H7 (cell line): ENCODE measurements around the gene NR2C1. TPM values are rescaled to one million over a fixed set of nuclear protein-coding genes. Genes with fewer than 3 reads are reported as not detected.
"Not testable (repeated sequence)": the region's sequence is repeated elsewhere in the genome, so short reads cannot be mapped to it uniquely, and the experiment has no call there.

Experiments used
- DNase-seq: peaks from one replicate; pipeline ENCODE4 v3.0.0; 2012
- H3K27me3 ChIP-seq: 2 replicates; pipeline ENCODE4 v1.6.0; 2011; ENCODE audit warnings: mild to moderate bottlenecking, low read length; ENCODE audit not compliant: control insufficient read depth, insufficient read depth
- H3K36me3 ChIP-seq: replicated peaks from 2 replicates; pipeline ENCODE4 v1.5.1; 2011; ENCODE audit warnings: low read length; ENCODE audit not compliant: control insufficient read depth, insufficient read depth
- H3K4me3 ChIP-seq: 2 replicates; pipeline ENCODE4 v1.5.1; 2011; ENCODE audit warnings: low read depth, mild to moderate bottlenecking, control low read depth, low read length, moderate library complexity; ENCODE audit not compliant: insufficient read depth
- total RNA-seq: library from RNA; depleted of rRNA; stranded (reverse); fragments of >200 nt; shearing (Covaris generic); gene quantifications from 2 replicates; pipeline ENCODE4 v1.2.3, GENCODE V29; 2014

Gene NR2C1
- total RNA-seq, 1 experiment from 2014 or later: 39.8 TPM

- peaks cover 14% of the 10 kb centered on the region for H3K36me3 ChIP-seq
- no peak for DNase-seq
Measured at GRCh38 chr12:95100264-95101190, 27.1 kb upstream of the NR2C1 start.

GRCh38 chr12:95099270-95099790 is 25.9 kb upstream of the NR2C1 start:
- no peak for DNase-seq
- H3K36me3 ChIP-seq: peaks cover 10% of the 10 kb centered on the region
- no peak overlapping the region for H3K4me3 ChIP-seq
- H3K27me3 ChIP-seq: no peaks in the 10 kb centered on the region

More at GRCh38 chr12:95100264-95101190, 27.1 kb upstream of the NR2C1 start:
- Histone ChIP-seq H3K27me3 (no peaks in the 10 kb centered on the region), H3K4me3 (no peak overlapping the region)

- Histone ChIP-seq H3K36me3 (peaks cover 12% of the 10 kb centered on the region), H3K4me3 (no peak overlapping the region), H3K27me3 (no peaks in the 10 kb centered on the region)
- no peak for DNase-seq
Measured at GRCh38 chr12:95096852-95097251, 23.4 kb upstream of the NR2C1 start.

- Histone ChIP-seq H3K27me3 (no peaks in the 10 kb centered on the region), H3K4me3 (no peak overlapping the region), H3K36me3 (peaks cover 12% of the 10 kb centered on the region)
- DNase-seq: no peak
Measured at GRCh38 chr12:95096378-95096777, 23.0 kb upstream of the NR2C1 start.

- H3K4me3 ChIP-seq, H3K27me3 ChIP-seq, DNase-seq: not testable (repeated sequence)
- H3K36me3 ChIP-seq: peaks cover 12% of the 10 kb centered on the region
Measured at GRCh38 chr12:95095866-95096265, 22.4 kb upstream of the NR2C1 start.

- Histone ChIP-seq H3K4me3 (no peak overlapping the region), H3K27me3 (no peaks in the 10 kb centered on the region), H3K36me3 (peaks cover 9% of the 10 kb centered on the region)
- DNase-seq: no peak
Measured at GRCh38 chr12:95089462-95089861, 16.0 kb upstream of the NR2C1 start.

GRCh38 chr12:95088379-95088778 is 15.0 kb upstream of the NR2C1 start:
- no peak for DNase-seq
- Histone ChIP-seq H3K36me3 (peaks cover 9% of the 10 kb centered on the region), H3K27me3 (no peaks in the 10 kb centered on the region), H3K4me3 (no peak overlapping the region)

- no peak for DNase-seq
- no peaks in the 10 kb centered on the region for H3K27me3 ChIP-seq
- H3K4me3 ChIP-seq: no peak overlapping the region
- peaks cover 4% of the 10 kb centered on the region for H3K36me3 ChIP-seq
Measured at GRCh38 chr12:95085612-95086011, 12.2 kb upstream of the NR2C1 start.

- Histone ChIP-seq H3K4me3 (no peak overlapping the region), H3K27me3 (no peaks in the 10 kb centered on the region), H3K36me3 (peaks cover 1% of the 10 kb centered on the region)
- DNase-seq: no peak
Measured at GRCh38 chr12:95083938-95084337, 10.5 kb upstream of the NR2C1 start.

GRCh38 chr12:95083471-95083870 is 10.1 kb upstream of the NR2C1 start:
- Histone ChIP-seq H3K4me3 (no peak overlapping the region), H3K36me3 (no peaks in the 10 kb centered on the region; the same call in 1 of the 2 replicates), H3K27me3 (no peaks in the 10 kb centered on the region)
- no peak for DNase-seq

- Histone ChIP-seq H3K27me3 (no peaks in the 10 kb centered on the region), H3K36me3 (no peaks in the 10 kb centered on the region), H3K4me3 (no peak overlapping the region)
- DNase-seq: no peak
Measured at GRCh38 chr12:95077341-95077740, 3.9 kb upstream of the NR2C1 start.

- H3K36me3 ChIP-seq: no peaks in the 10 kb centered on the region
- H3K4me3 ChIP-seq: no peak overlapping the region
- no peaks in the 10 kb centered on the region for H3K27me3 ChIP-seq
- DNase-seq: no peak
Measured at GRCh38 chr12:95074766-95075165, 1.3 kb upstream of the NR2C1 start.

GRCh38 chr12:95073698-95074520 is 491 bp upstream of the NR2C1 start:
- no peaks in the 10 kb centered on the region for H3K36me3 ChIP-seq
- DNase-seq: no peak
- H3K4me3 ChIP-seq: no peak overlapping the region; the same call in 1 of the 2 replicates
- no peaks in the 10 kb centered on the region for H3K27me3 ChIP-seq

GRCh38 chr12:95070378-95070777 is 3.0 kb downstream of the NR2C1 start:
- peaks cover 1% of the 10 kb centered on the region for H3K36me3 ChIP-seq
- no peak for DNase-seq
- H3K27me3 ChIP-seq: no peaks in the 10 kb centered on the region
- no peak overlapping the region for H3K4me3 ChIP-seq
